ENCODE measurements around the gene FBXO31.

The FBXO31 gene, protein sequence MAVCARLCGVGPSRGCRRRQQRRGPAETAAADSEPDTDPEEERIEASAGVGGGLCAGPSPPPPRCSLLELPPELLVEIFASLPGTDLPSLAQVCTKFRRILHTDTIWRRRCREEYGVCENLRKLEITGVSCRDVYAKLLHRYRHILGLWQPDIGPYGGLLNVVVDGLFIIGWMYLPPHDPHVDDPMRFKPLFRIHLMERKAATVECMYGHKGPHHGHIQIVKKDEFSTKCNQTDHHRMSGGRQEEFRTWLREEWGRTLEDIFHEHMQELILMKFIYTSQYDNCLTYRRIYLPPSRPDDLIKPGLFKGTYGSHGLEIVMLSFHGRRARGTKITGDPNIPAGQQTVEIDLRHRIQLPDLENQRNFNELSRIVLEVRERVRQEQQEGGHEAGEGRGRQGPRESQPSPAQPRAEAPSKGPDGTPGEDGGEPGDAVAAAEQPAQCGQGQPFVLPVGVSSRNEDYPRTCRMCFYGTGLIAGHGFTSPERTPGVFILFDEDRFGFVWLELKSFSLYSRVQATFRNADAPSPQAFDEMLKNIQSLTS

DNA sequence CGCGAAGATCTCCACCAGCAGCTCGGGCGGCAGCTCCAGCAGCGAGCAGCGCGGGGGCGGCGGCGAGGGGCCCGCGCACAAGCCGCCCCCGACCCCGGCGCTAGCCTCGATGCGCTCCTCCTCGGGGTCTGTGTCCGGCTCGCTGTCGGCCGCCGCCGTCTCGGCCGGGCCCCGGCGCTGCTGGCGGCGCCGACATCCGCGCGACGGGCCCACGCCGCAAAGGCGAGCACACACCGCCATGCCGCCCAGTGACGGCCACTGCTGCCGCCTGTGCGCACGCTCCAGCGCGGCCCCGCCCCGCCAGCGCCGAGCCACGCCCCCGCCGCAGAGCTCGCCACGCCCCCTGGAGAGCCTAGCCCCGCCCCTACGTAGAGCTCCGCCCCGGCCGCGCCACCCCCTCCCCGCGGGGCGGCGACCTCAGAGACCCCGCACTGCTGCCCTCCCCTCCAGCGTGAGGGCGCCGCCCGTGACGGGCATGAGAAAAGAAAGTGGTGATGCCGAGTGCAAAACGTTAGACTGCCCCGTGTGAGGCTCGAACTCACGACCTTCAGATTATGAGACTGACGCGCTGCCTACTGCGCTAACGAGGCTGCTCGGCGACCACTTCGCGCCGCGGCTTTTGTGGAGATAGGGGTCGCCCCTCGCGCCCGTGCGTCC is at the start of gene FBXO31:
Gene FBXO31, minus strand, starts transcription at position 272 of the 657 bp plus-strand sequence. Its CDS starts 32 bp downstream, at position 240.
- peak; percentile 94 for DNase-seq

DNA sequence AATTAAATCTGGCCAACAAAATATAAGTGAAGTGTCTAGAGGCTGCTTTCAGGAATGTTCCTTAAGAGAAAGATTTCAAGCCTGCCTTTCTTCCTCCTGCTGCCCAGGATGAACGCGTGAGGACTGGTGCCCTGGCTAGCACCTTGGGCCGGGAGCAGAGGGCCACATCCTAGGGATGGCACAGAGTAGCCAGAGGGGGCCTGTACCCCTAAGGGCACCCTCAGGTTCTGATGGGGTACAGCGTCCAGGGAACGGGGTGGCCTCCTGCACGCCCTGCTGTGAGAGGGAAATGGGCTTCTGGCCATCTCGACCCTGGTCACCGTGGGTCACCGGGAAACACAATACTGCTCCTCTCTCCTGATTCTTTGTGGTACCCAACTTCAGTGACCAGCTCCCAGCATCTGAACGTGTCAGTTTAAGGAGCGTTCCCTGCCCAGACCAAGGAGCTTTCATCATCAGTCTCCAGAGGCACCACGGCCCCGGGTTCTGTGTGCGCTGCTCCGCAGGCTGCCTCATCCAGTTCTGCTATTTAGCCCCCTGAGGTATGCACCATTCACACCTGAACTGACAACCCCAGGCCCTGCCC is 48.8 kb upstream of the FBXO31 start:
- no peak for DNase-seq

DNA sequence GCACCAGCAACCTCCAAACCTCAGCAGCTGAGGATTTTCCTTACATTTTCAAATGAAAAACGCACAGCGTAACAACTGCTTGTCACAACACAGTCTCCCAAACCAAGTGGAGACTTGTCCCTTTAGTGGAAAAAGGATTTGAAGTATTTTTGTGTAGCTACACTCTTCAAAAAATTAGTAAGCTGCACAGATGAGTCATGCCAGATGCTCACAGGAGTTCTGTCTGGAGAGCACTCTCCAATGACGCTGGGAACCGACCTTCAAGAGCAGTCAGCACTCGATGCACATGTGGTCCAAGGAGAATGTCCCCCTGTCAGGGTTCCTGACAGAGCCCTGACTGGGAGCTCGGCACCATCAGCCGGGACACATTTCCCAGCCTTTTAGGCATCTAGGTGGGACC is 48.4 kb upstream of the FBXO31 start:
- peak; percentile 76 for DNase-seq

DNA sequence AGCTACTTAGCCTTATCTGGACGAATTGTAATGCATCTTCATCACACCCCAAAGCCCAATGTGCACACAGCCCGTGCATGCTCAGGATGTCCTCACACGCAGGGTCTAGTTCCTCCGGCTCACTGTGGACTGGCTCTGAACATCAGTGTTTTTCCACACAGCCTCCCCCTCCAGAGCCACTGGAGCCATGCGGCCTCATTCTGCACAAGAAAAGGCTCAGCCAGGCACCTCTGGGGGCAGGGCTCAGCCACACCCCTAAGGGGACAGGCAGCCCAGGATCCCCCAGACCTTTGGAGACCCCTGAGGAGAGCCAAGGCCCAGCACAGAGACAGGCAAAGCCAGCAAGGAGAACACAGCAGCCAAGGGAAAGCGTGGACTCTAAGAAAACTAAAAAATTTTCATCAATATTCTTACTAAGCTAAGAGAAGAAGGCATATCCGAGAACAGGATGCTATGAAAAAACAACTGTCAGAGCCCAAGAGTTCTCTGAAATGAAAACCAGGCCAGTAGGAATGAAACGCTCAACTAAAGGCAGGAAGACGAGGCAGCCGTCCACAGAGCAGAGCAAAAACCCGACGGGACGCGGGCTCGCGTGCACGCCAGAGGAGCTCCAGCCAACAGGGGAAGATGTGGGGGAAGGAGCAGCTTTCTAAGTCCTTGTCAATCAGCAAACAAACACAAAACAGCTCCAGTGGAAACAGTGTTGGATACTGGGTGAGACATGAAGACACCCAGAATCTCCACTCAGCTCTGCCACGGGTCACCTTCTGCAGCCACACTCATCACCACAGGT is 43.0 kb upstream of the FBXO31 start:
- no peak for DNase-seq

DNA sequence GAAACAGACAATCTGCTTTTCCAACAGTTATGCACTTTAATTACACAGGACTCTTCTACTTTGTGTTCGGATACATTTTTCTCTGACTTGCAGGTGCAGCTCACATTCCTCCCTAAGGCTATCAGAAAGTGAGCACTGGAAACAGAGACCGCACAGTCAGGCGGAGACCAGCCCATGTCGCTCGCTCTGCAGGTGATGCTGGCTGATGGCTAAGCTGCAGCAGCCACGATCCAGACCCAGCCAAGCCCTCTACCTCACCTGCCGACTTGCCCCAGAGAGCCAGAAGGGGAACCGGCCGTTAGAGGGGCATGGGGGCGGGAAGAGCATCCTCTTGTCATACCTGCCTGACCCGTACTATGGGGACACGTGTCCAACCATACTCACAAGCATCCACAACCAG is 42.4 kb upstream of the FBXO31 start:
- DNase-seq = no peak

DNA sequence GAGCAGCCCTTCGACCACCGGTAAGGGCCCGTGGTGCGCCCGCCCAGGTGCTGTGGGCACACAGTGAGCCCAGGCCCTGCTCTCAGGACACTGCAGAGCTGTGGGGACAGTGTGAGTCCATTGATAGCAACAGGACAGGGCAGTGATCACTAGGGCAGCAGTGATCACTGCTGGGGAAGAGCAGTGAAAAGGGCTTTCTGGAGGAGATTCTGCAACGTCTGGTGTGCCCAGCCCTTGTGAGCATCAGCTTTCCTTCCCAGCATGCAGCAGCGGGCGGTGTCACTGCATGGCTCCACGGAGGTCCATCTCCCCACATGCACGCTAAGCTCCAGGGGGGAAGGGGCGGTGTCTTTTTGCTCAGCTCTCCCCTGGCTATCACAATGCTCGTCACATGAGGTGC is 40.7 kb upstream of the FBXO31 start:
- DNase-seq = no peak

DNA sequence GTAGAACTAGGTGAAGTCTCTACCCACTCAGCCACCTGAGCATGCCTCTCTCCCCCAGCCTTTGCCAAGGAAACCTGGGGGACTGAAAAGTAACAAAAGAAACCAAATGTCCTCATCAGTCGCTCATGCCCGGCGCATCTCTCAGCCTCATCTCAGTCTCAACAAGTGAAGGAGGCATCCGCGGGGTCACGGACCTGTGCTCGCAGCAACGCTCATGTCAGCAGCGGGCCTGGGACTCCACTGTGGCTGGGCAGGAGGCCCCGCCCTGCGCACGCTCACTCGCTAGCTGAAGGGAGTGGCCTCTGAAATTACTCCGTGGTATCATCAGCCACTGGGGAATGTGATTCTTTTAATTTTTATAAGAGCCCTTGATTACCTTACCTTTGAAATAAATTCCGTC is 39.9 kb upstream of the FBXO31 start:
- DNase-seq = no peak

DNA sequence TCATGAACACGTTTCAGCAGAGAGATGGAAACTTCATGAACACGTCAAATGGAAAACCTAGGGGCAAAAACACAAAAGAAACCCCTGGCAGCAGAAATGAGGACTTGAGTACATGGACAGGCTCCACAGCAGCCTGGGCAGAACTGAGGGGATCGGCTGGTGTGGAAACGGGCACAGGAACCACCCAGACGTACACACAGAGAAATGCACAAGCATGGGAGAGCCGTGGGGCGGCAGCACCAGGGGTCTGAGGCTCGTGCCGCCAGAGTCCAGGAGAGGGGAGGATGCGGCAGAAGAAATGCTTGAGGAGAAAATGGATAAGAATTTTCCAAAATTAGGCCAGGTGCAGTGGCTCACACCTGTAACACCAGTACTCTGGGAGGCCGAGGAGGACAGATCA is 38.5 kb upstream of the FBXO31 start:
- no peak for DNase-seq

DNA sequence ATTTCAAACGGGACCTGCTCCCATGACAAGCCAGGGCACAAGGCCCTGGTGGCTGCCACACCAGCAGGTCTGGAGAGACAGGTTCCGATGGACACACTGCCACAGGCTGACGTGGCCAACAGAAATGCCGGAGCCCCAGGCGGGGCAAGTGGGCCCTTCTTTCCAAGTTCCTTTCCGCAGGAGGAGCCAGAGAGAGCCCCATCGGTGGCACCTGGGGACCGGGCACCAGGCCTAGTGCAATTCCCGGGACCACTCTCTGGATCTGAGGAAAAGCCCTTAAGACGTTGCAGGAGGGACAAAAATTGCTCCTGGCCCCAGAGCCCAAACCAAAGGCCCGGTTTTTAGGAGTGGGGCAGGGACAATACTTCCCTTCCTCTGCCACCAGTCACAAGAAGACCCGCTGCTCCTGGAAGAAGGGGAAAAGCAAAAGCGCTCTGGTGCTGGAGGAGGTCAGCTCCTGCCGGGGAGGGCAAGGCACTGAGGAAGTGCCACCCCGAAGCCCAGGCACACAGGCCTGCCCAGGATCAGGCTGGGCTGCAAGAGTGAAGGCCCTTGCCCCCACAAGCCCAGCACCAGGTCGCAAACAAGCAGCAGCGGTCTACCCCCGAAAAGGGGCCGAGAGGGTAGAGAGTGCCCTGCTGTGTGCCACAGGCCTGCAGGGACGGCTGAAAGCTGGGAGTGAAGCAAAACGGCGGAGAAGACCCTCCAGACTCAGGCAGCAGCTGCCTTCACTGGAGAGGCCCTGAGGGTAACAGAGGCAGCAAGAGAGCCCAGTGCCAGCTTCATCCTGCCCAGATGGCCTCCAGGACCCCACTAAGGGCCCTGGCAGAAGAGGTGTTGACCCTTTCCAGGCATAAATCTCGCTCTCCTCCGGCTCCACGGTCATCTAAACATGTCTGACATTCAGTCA is 37.7 kb upstream of the FBXO31 start:
- DNase-seq = no peak

DNA sequence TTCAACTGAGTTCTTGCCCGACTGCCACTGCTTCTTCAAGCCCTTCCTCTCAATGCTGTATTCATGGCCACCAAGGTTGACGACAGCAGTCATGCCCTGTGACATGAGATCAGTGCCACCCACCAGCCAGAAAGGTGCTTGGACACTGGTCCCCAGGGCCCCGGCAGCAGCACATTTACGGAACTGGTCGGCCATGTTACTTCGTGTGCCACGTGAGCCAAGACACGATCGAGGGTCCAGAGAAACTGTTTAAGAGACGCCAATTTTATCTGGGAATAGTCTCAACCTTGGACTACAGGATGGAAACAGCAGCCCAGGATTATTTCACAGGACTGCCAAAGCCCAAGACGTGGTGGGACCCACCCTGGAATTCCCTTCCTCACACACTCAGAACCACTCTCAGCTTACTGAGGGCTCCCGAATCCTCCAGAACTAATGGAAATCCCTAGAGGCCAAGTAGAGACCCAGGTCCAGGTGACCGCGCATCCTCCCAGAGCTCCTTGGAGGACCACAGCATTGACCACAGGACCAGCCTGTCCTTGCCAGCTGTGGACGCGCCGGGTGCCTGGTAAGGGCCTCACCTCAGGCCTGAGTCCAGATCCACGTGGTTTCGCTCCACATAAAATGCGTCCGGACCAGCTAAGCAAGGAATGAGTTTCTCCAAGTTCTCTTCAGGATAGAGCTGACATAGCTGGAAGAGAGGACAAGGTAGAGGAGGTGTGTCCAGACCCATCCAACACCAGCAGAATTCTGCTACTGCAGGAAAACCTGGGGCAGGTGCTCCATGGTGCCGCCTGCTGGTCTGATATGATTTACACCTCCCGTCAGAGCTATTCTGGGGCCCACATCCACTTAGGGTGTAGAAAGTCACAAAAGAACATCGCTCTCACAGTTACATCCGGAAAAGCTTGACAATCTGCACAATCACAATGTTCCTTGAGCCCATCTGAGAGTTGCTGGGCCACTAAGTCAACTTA is 36.7 kb upstream of the FBXO31 start:
- DNase-seq = no peak

DNA sequence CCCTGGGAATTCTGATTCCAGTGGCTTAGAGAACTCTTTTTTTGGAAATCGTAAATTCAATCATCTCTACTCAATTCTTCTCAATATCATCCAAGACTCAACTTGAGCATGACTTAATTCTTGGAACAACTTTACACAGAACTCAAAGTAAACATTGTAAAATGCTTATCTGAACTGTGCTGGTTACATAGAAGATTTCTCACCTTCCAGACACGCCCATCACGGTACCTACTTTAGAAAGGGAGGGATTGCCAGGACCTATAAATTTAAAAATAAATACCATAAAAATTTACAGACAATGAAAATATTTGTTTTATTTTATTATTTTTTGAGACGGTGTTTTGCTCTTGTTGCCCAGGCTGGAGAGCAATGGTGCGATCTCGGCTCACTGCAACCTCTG is 35.1 kb upstream of the FBXO31 start:
- no peak for DNase-seq

DNA sequence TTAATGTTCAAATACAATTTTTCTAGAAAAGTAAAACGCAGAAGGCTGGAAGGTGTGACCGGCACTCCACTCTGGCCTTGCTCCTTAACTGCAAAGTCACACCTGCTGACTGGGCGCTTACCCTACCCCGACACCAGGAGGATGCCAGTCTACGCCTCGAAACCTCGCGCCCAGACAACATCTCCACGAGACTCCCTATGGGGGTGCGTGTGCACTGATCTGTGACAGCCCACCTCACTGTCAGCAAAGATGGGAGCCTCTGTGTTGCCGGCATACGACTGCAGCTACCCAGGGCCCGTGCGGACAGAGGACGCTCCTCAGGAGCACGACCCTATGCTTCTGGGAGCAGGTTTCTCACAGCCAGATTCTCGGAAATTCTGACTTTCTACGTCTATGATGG is 34.6 kb upstream of the FBXO31 start:
- no peak for DNase-seq

DNA sequence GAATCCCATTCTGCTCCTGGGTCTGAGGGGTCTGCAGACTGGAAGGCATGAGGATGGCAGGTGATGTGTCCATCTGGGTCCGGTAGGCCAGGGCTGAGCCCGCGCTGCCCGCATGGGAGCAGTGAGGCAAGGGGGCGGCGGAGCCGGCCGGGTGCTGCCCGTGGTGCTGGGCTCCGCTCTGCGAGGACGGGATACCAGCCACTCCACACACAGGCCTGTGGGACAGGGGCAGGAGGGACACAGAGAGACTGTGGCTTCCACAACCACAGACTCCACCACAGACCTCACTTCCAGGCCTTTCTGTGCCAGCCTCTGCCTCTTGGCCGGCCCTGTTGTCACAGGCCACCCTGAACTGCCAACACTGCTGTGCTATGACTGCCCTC is 33.9 kb upstream of the FBXO31 start:
- DNase-seq = no peak

DNA sequence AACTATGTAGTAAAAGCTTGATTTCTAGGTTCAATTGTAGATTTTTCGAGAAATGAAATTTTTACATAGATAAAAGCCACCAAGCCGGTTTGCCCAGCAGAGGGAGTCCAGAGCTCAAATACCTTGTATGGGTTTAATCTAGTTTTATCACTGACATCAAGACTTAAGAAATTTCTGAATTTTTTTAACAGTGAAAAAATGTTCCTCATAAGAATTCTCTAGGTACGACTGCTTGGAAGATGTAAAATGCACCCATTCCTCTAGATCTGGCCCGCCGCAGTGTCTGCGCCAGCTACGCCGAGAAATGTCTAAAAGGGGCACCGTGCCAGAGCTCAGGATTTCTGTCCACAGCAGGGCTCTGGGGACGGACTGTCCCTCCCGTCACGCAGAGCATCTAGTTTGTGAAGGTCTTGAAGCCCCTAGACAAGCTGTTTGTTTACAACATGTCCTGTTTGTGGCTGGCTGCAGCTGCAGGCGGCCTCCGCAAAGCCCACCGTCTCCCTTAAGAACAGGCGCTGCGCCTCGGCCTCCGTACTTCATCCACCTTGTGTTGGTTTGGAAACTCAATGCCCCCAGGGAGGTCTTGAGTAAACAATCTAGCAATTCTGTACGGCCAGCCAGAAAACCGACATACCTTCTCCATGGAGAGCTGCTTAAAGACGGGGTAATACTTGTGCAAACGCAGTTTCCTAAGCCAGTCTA is 33.4 kb upstream of the FBXO31 start:
- peak; percentile 47 for DNase-seq

DNA sequence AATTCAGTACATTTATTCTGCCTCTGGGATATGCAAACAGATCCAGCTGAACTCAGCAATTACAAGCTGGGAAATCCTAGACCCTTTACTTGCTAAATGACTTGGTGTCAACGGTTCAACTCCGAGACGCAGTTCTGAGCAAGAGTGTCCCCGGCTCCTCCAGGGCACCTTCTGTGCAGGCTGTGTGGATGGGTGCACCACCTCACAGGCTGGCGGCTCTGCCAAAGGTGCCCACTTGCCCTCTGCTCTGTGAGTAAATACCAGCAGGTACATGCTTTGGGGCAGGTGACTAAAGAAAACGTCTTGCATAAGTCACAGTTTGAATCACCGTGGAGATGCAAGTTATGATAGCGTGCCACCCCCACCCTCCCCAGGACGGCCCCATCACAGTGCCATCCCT is 31.9 kb upstream of the FBXO31 start:
- no peak for DNase-seq

DNA sequence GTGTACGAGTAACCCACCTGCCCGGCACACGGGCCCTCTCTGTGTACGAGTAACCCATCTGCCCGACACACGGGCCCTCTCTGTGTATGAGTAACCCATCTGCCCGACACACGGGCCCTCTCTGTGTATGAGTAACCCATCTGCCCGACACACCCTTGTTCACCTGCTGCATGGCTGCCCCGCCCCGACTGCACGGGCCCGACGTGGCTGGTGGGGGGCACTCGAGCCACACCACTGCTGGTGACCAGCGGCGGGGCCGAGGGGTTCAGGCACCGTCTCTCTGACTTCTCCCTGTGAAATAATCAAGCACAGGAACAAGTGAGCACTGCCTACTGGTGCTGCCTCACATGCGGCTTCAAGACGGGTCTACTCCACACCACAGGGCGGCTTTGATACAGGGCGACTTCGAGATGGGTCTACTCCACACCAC is 30.7 kb upstream of the FBXO31 start:
- no peak for DNase-seq

DNA sequence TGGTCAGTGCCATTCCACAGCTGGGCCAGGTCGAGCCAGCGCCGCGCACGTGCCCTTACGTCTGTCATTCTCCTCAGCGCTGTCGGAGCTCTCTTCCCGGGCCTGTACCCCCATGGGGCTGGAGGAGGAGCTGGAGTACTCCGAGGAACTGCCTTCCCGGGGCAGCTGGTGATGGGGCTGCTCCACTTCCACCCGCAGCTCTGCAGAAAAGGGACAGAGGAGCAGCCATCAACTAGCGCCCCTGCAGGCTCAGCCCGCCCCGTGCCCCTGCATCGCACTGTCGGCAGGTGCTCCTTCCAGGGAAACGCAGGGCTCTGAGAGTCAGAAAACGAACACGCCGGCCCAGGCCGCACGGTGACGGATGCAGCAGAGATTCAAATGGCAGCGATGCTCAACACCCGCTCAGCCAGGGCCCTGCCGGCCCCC is 29.4 kb upstream of the FBXO31 start:
- no peak for DNase-seq

DNA sequence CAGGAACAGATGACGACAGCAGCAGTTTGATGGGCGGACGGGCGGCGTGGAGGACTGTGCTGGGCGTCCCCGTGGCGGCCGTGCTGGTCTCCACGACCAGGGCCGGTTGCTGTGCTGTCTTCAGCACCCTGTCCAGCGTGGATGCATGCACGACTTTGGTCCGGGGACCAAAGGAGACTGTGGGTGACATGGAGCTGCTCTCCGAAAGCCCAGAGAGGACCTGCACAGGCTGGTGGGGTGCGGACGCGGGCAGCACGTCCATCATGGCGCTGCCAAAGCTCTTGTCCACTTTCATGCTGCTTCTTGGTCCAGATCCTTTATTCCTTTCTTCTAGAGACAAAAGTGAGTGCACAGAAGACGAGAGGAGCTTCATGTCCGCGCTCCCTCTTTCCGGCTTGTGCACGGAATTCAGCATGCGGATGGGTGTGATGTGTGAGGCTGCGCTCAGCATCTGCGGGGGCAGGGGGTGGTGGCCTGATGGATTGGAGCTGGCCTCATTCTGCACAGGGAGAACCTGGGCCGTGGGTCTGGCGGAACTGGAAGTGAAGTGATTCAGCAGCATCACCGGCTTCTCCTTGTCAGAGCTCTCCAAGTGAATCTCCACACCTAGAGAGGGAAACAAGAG is 28.9 kb upstream of the FBXO31 start:
- no peak for DNase-seq

Data from EL (cell line).